ENCODE results near the gene A3GALT2.

The A3GALT2 gene

GRCh38 chr1:33263890-33264504 is 56.9 kb downstream of the A3GALT2 start:
- Mint-ChIP-seq H3K27me3 (no peaks in the 10 kb centered on the region), H3K4me1 (peaks cover 17% of the 10 kb centered on the region), H3K9me3 (no peaks in the 10 kb centered on the region), H3K36me3 (ENCODE audit: low read depth) (no peaks in the 10 kb centered on the region), H3K4me3 (no peak overlapping the region), H3K27ac (no peak overlapping the region)
- DNase-seq = no peak
- ATAC-seq = no peak

- no peaks in the 10 kb centered on the region for H3K27me3 Mint-ChIP-seq
- no peak overlapping the region for H3K27ac Mint-ChIP-seq
- H3K36me3 Mint-ChIP-seq (ENCODE audit: low read depth) = no peaks in the 10 kb centered on the region
- ATAC-seq = no peak
- no peaks in the 10 kb centered on the region for H3K9me3 Mint-ChIP-seq
- H3K4me1 Mint-ChIP-seq = peaks cover 32% of the 10 kb centered on the region
- H3K4me3 Mint-ChIP-seq = no peak overlapping the region
- no peak for DNase-seq
Measured at GRCh38 chr1:33261344-33261743, 59.6 kb downstream of the A3GALT2 start.

GRCh38 chr1:33260439-33260838 is 60.5 kb downstream of the A3GALT2 start:
- Mint-ChIP-seq H3K27ac (no peak overlapping the region), H3K27me3 (no peaks in the 10 kb centered on the region), H3K4me3 (no peak overlapping the region), H3K4me1 (peaks cover 32% of the 10 kb centered on the region), H3K36me3 (ENCODE audit: low read depth) (no peaks in the 10 kb centered on the region), H3K9me3 (no peaks in the 10 kb centered on the region)
- no peak for DNase-seq
- no peak for ATAC-seq

- H3K36me3 Mint-ChIP-seq (ENCODE audit: low read depth) = no peaks in the 10 kb centered on the region
- no peaks in the 10 kb centered on the region for H3K9me3 Mint-ChIP-seq
- no peak for DNase-seq
- no peak overlapping the region for H3K27ac Mint-ChIP-seq
- ATAC-seq = no peak
- peaks cover 34% of the 10 kb centered on the region for H3K4me1 Mint-ChIP-seq
- H3K4me3 Mint-ChIP-seq = no peak overlapping the region
- H3K27me3 Mint-ChIP-seq = no peaks in the 10 kb centered on the region
Measured at GRCh38 chr1:33259879-33260278, 61.0 kb downstream of the A3GALT2 start.

GRCh38 chr1:33258788-33259274 is 62.1 kb downstream of the A3GALT2 start:
- Mint-ChIP-seq H3K27me3 (no peaks in the 10 kb centered on the region), H3K36me3 (ENCODE audit: low read depth) (no peaks in the 10 kb centered on the region), H3K27ac (no peak overlapping the region), H3K4me1 (peaks cover 34% of the 10 kb centered on the region), H3K4me3 (peak overlapping the region; percentile 60), H3K9me3 (no peaks in the 10 kb centered on the region)
- no peak for DNase-seq
- no peak for ATAC-seq

GRCh38 chr1:33257772-33258712 is 62.9 kb downstream of the A3GALT2 start:
- H3K9me3 Mint-ChIP-seq = no peaks in the 10 kb centered on the region
- ATAC-seq (no peak), DNase-seq (no peak)
- H3K4me3 Mint-ChIP-seq = peak overlapping the region; percentile 93
- H3K4me1 Mint-ChIP-seq = peaks cover 34% of the 10 kb centered on the region
- no peaks in the 10 kb centered on the region for H3K36me3 Mint-ChIP-seq (ENCODE audit: low read depth)
- H3K27me3 Mint-ChIP-seq = no peaks in the 10 kb centered on the region
- H3K27ac Mint-ChIP-seq = no peak overlapping the region

GRCh38 chr1:33257207-33257771 is 63.6 kb downstream of the A3GALT2 start:
- no peak for ATAC-seq
- Mint-ChIP-seq H3K9me3 (no peaks in the 10 kb centered on the region), H3K4me1 (peaks cover 34% of the 10 kb centered on the region), H3K27me3 (no peaks in the 10 kb centered on the region), H3K4me3 (peak overlapping the region; percentile 93), H3K36me3 (ENCODE audit: low read depth) (no peaks in the 10 kb centered on the region), H3K27ac (peak overlapping the region; percentile 85)
- DNase-seq = no peak
